ENCODE measurements around the gene FAM117B.

GRCh38 chr2:202760848-202761247, 126.1 kb downstream of the FAM117B start:
- TF ChIP-seq, protein P1, sequence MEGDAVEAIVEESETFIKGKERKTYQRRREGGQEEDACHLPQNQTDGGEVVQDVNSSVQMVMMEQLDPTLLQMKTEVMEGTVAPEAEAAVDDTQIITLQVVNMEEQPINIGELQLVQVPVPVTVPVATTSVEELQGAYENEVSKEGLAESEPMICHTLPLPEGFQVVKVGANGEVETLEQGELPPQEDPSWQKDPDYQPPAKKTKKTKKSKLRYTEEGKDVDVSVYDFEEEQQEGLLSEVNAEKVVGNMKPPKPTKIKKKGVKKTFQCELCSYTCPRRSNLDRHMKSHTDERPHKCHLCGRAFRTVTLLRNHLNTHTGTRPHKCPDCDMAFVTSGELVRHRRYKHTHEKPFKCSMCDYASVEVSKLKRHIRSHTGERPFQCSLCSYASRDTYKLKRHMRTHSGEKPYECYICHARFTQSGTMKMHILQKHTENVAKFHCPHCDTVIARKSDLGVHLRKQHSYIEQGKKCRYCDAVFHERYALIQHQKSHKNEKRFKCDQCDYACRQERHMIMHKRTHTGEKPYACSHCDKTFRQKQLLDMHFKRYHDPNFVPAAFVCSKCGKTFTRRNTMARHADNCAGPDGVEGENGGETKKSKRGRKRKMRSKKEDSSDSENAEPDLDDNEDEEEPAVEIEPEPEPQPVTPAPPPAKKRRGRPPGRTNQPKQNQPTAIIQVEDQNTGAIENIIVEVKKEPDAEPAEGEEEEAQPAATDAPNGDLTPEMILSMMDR (IDR thresholded peaks at IDR 0.05) = no peak
- no peak for TF ChIP-seq POLR2AphosphoS5 (IDR thresholded peaks at IDR 0.05)
